Smooth muscle cell (in vitro differentiated cells): ENCODE results near the gene FAF1. TPM values are rescaled to one million over a fixed set of nuclear protein-coding genes. Genes with fewer than 3 reads are reported as not detected.
A peak's percentile ranks its signal among the peaks of the same experiment; 100 is the strongest.

Experiments used
- DNase-seq: peaks from one replicate; lab custom pipeline; 2025; ENCODE audit not compliant: unreplicated experiment; lab: John Stamatoyannopoulos, UW
- H2AFZ ChIP-seq: fragments of 200-600 bp; sonication (generic); 2 replicates; pipeline ENCODE4 v1.6.0; 2016; ENCODE audit warnings: antibody characterized with exemption, low read depth, mild to moderate bottlenecking
- H3F3A ChIP-seq: fragments of 200-600 bp; sonication (generic); 2 replicates; pipeline ENCODE4 v1.6.0; 2017; ENCODE audit warnings: antibody characterized with exemption, low read depth
- H3K27ac ChIP-seq: fragments of 200-600 bp; sonication (generic); 2 replicates; pipeline ENCODE4 v1.5.1; 2016; ENCODE audit warnings: low read depth, mild to moderate bottlenecking
- H3K27me3 ChIP-seq: fragments of 200-600 bp; sonication (generic); 2 replicates; pipeline ENCODE4 v1.6.1; 2016; ENCODE audit warnings: low read depth, mild to moderate bottlenecking
- H3K36me3 ChIP-seq: fragments of 200-600 bp; sonication (generic); 2 replicates; pipeline ENCODE4 v1.5.1; 2016; ENCODE audit warnings: low read depth
- H3K4me1 ChIP-seq: fragments of 200-600 bp; sonication (generic); 2 replicates; pipeline ENCODE4 v1.5.1; 2016; ENCODE audit warnings: low read depth
- H3K4me2 ChIP-seq: fragments of 200-600 bp; sonication (generic); 2 replicates; pipeline ENCODE4 v1.6.0; 2016; ENCODE audit warnings: mild to moderate bottlenecking
- H3K4me3 ChIP-seq: fragments of 200-600 bp; sonication (generic); 2 replicates; pipeline ENCODE4 v1.5.1; 2016; ENCODE audit warnings: mild to moderate bottlenecking
- H3K79me2 ChIP-seq: fragments of 200-600 bp; sonication (generic); 2 replicates; pipeline ENCODE4 v1.6.0; 2016; ENCODE audit warnings: low read depth, mild to moderate bottlenecking
- H3K9ac ChIP-seq: fragments of 200-600 bp; sonication (generic); 2 replicates; pipeline ENCODE4 v1.6.0; 2016; ENCODE audit warnings: low read depth
- H3K9me3 ChIP-seq: fragments of 200-600 bp; sonication (generic); replicated peaks from 2 replicates; pipeline ENCODE4 v1.5.1; 2016; ENCODE audit warnings: low read depth
- H4K20me1 ChIP-seq: fragments of 200-600 bp; sonication (generic); 2 replicates; pipeline ENCODE4 v1.6.0; 2016; ENCODE audit warnings: low read depth
- CTCF ChIP-seq: fragments of 200-600 bp; sonication (generic); IDR thresholded peaks from 2 replicates; pipeline ENCODE4 v1.5.1; 2017; ENCODE audit warnings: borderline replicate concordance, mild to moderate bottlenecking, antibody characterized with exemption; ENCODE audit not compliant: insufficient read depth, poor library complexity, severe bottlenecking
- WGBS: methylation state at CpG from one replicate; pipeline ENCODE4 v1.1.7; 2016; ENCODE audit warnings: low lambda C conversion rate; 5-methylcytosine and 5-hydroxymethylcytosine counted together
- polyA plus RNA-seq: library from polyadenylated mRNA; unstranded; fragments of >200 nt; fragmentation: Nextera tagmentation; extraction: Ambion mirVana; gene quantifications from 2 replicates; pipeline ENCODE4 v1.2.1, GENCODE V29; 2016
- total RNA-seq: library from RNA; depleted of rRNA; stranded (reverse); fragments of >200 nt; gene quantifications from 2 replicates; pipeline ENCODE4 v1.2.3, GENCODE V29; 2014

FAF1 gene
- total and polyA plus RNA-seq, 2 experiments from 2014 or later = 51.5 to 51.6 TPM

DNA sequence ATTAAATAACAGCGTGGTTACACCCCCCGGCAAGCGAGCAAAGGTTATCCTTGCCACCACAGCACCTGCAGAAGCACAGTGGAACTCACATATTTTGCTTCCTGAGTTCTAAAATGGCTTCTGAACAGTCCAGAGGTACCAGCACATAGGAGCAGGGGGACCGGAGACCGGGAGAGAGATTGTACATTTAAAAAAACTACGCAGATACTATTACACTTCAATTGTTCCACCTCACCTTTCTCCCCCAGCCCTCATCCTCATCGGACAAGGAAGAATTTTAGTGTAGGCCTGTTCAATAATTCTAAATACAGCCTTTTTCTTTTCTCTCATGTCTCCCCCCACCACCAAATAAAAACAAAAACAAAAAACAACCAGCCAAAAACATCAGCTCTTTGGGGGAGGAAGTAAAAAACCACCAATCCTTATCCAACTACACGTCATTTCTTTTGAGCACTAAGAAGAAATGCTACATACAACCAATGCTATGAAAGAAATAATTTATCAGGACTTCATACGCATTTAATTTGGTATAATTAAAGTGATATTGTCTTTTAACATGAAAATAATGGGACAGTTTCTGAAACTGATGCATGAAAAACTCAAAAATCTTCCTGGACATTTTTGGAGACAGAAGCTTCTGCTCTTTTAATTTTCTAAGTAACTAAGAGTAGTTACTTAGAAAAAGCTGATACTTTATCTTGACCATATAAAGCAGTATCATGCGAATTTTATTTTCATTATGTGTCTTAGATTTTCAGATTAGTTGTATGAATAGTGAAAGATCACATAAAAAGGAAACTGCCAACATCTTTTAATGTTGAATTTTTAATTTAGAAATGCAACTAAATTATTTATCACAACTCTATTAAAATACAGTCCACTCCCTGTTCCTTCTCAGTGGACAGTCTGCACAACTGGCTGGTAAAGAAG is 19.1 kb upstream of the FAF1 start:
- Histone ChIP-seq H3K4me1 (peaks cover 10% of the 10 kb centered on the region), H3K27ac (no peak overlapping the region), H3K9ac (no peak overlapping the region), H2AFZ (no peak overlapping the region), H3K4me2 (no peak overlapping the region), H3K79me2 (no peaks in the 10 kb centered on the region), H3K36me3 (no peaks in the 10 kb centered on the region), H4K20me1 (no peaks in the 10 kb centered on the region), H3K4me3 (peak overlapping the region; percentile 59), H3K27me3 (peaks cover 100% of the 10 kb centered on the region), H3K9me3 (no peaks in the 10 kb centered on the region), H3F3A (no peaks in the 10 kb centered on the region)
- 12% methylated on average over 10 of the region's 10 CpGs for WGBS
- no peak for DNase-seq
- TF ChIP-seq CTCF = no peak

DNA sequence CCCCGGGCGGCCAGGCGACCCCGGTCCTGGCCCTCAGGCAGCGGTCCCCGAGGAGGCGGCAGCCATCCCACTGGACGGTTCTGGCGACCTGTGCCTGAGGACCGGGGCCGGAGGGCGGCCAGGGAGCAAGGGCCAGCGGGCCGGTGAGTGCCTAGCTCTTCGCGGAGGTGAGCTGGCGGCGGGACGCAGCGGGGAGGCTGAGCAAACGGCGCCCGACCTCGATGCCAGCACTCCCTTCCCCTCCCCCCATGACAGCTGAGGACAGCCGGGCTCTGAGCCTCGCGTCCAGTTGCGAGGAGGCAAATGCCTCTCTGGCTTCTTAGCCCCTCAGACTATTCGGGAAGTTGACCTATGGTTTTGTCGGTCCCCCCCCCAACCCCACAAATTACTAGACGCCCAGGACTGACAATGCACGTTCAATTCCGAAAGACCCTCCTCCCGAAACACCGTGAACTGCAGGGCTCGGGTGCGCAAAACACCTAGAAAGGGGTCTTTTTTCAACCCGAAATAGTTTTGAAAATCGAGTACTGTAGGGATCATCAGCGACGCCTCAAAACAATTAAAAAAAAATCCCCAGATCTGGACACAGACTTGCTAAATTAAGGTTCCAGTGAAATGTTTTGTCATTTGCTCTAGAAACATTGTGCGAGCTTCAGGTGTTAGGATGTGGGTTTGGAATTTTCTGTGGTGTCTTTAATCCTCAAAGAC is 18.2 kb upstream of the FAF1 start:
- H3K9me3 ChIP-seq = no peaks in the 10 kb centered on the region
- TF ChIP-seq CTCF = no peak
- no peaks in the 10 kb centered on the region for H3F3A ChIP-seq
- peaks cover 100% of the 10 kb centered on the region for H3K27me3 ChIP-seq
- H3K36me3 ChIP-seq = no peaks in the 10 kb centered on the region
- peak overlapping the region; percentile 59 for H3K4me3 ChIP-seq
- H3K4me2 ChIP-seq = peak overlapping the region; percentile 100
- peaks cover 10% of the 10 kb centered on the region for H3K4me1 ChIP-seq
- no peak overlapping the region for H3K9ac ChIP-seq
- no peaks in the 10 kb centered on the region for H4K20me1 ChIP-seq
- no peak overlapping the region for H3K27ac ChIP-seq
- peak overlapping the region; percentile 52 for H2AFZ ChIP-seq
- no peak for DNase-seq
- no peaks in the 10 kb centered on the region for H3K79me2 ChIP-seq
- 1% methylated on average over 37 of the region's 42 CpGs for WGBS

GRCh38 chr1:50977575-50978143 is 17.6 kb upstream of the FAF1 start:
- H3K4me3 ChIP-seq = peak overlapping the region; percentile 59
- H3K27me3 ChIP-seq = peaks cover 100% of the 10 kb centered on the region
- H3K9ac ChIP-seq = no peak overlapping the region
- peak overlapping the region; percentile 100 for H3K4me2 ChIP-seq
- no peak for DNase-seq
- no peaks in the 10 kb centered on the region for H3K9me3 ChIP-seq
- H4K20me1 ChIP-seq = no peaks in the 10 kb centered on the region
- H3K36me3 ChIP-seq = no peaks in the 10 kb centered on the region
- H2AFZ ChIP-seq = peak overlapping the region; percentile 97
- no peak overlapping the region for H3K27ac ChIP-seq
- whole genome bisulfite sequencing = under 1% methylated on average over 25 of the region's 63 CpGs
- peaks cover 10% of the 10 kb centered on the region for H3K4me1 ChIP-seq
- no peaks in the 10 kb centered on the region for H3K79me2 ChIP-seq
- TF ChIP-seq CTCF = no peak
- H3F3A ChIP-seq = no peaks in the 10 kb centered on the region
